GM21381 (cell line): ENCODE measurements around the gene MEGF11.
A peak's percentile ranks its signal among the peaks of the same experiment; 100 is the strongest.

Experiments used
- ATAC-seq: cut with Tn5 transposase; IDR thresholded peaks from one replicate; pipeline ENCODE4 v1.9.1; 2021; ENCODE audit warnings: mild to moderate bottlenecking, moderate library complexity; ENCODE audit not compliant: unreplicated experiment

Gene MEGF11

GRCh38 chr15:65954289-65954741, 299.2 kb downstream of the MEGF11 start:
- ATAC-seq = no peak

DNA sequence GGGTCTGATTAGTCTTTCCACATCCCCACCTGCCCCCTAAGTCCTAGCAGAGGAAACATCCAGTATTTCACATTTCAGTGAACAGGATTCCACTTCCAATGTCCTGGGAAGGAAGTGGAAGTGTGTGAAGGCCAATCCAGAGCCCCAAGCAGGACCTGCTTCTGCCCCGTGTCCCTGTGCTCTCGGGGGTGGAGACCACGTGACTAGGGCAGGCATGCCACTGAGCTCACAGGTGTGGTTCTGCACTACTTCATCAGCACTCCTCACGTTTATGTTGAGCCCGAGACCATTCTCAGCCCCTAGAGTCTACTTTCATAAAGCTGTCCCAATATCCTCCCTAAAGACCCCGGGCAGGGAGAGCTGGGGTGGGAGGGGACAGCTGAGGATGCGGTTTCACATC, 299.9 kb downstream of the MEGF11 start:
- ATAC-seq = no peak

DNA sequence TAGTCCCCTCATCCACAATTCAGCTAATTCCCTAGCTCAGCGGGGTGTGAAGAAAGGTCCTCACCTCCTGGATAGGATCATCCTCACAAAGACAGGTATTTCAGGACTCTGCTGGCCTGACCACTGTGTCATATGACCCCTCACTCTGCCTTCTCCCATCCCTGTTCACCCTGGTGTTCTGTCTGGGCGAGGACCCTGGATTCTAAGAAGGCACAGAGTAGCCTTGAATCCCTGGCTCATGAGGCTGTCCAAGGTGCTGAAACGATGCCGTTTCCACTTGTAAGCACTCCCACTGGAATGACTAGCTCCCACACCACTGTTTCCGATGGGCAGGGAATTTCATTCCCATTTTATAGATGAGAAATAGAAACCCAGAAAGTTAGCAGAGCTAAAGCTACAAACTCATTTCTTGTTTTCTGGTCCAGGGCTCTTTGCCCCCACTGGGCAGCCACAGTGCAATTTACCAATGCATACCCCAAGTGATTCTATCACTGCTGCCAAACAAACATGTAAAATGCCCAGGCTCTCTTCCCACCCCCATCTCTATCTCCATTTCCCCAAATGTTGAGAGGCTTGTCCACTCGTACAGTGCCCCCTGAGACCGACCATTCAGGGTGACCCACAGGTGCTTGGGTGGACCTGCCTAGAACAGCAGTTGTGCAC, 301.0 kb downstream of the MEGF11 start:
- ATAC-seq = no peak

DNA sequence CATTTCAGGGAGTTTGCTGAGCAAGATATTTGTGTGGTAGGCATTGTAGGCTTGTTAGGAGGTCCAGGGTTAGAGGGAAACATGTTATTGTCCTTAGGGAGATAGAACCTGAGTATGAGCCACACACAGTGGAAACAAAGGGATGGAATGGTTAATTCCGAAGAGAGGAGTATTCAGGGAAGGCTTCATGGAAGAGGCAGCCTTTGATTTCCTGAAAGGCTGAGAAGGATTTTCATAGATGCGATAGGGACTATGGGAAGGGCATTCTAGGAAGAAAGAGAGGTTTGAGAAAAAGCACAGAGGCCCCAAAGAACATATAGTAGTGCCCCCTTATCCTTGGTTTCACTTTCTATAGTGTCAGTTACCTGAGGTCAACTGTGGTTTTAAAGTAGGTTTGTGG, 302.5 kb downstream of the MEGF11 start:
- ATAC-seq = no peak

- no peak for ATAC-seq
Observed at GRCh38 chr15:65949491-65949890, 304.1 kb downstream of the MEGF11 start.

DNA sequence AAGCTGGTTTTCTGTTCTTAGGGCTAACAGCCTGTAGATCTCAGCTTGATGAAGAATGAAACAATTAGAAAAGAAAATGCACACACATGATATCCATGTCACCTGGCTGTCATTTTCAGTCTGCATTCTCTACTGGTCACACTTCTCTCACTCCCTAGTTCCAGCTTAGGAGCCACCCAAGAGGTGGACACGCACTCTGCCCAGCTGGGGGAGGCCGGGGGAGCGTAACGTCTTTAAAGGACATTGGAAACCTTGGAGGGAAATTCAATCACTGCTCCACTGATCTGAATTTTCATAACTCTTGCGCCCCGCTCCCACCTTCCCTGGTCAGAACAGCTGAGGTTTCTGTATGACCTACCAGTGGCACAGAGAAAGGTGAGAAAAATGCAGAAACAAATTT, 304.5 kb downstream of the MEGF11 start:
- ATAC-seq = no peak

DNA sequence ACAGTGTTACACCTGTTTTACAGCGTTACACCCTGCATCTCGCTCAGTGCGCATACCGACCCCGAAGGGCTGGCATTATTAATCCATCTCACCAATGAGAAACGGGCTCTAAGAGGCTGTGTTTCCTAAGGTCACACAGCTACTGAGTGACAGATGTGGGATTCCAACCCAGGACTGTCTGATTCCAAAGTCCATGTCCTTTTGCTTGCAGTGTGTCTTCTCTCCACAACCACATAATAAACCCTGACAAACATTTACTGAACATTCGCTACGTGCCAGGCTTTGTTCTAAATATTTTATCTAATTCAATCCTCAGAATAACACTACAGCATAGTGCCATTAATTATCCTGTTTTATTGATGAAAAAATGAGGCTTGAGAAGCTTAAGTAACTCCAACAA, 305.2 kb downstream of the MEGF11 start:
- ATAC-seq = no peak

- no peak for ATAC-seq
Observed at GRCh38 chr15:65947041-65947440, 306.5 kb downstream of the MEGF11 start.

GRCh38 chr15:65945616-65946015, 307.9 kb downstream of the MEGF11 start:
- no peak for ATAC-seq

- ATAC-seq = no peak
Observed at GRCh38 chr15:65944404-65944803, 309.1 kb downstream of the MEGF11 start.

DNA sequence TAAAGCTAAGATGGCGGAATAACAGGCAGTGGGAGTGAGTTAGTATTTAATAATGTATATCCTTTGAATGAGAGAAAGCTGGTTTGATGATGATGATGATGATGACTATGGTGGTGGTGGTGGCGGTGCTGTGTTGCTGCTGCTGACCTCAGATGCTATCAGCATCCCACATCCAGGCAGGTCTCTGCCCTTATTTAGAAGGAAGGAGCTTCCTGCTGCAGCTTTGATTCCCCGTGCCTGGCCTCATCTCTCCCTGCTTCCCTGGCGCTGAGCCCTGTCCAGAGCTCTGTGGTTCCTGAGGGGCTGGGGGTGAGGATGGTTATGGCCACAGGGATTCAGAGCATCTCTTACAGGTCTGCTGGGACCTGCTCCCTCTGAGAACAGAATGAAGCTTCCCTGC, 311.1 kb downstream of the MEGF11 start:
- no peak for ATAC-seq

- no peak for ATAC-seq
Observed at GRCh38 chr15:65940618-65940909, 313.0 kb downstream of the MEGF11 start.

DNA sequence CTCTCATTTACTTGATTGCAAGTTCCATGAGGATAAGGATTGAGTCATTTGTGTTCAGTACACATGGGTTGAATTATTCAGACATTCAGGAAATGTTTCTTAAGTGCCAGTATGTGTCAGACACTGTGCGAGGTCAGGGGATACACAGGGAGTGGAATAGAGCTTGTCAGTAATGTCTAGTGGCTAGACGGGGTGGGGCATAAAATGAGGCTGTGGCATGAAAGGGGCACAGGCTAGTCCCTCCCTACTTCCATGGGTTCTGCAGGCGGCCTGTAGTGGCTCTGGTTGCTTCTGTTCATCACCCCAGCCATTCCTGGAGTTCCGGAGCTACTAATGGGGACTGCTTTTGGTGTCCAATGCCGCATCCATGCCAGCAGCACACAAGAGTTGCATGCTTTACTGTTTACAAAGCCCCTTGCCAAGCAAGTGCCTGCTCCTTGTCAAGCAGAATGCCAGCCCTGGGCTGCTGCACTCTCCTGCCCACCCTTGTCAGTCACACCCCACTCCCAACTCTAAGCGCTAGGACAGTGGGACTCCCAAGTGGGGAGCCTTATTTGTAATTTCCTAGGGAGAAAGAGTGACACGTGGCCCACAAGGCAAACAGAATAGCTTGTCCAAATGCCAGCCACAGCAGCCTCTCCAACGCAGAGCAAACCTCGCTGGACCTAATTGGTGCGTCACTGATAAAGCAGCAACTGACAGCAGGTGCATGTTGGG, 313.5 kb downstream of the MEGF11 start:
- ATAC-seq = no peak

DNA sequence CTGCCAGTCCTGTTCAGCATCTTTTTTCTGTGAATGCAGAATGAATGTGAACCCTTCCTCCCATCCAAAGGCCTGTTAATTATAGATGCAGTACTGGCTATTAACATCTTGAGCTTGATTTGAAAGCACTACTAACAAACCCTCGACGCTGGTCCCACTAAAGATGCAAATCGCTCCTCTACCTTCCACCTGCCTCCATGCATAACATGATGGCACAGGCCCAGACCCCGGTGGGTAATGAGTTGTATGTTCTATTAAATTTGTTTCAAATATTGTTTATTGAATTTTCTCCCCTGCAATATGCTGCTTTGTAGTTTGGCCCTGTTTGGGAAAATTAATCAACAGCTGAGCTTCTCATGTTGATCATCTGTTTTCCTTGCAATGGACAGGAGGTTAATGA, 314.9 kb downstream of the MEGF11 start:
- ATAC-seq = no peak

- ATAC-seq = no peak
Observed at GRCh38 chr15:65937476-65937875, 316.1 kb downstream of the MEGF11 start.

DNA sequence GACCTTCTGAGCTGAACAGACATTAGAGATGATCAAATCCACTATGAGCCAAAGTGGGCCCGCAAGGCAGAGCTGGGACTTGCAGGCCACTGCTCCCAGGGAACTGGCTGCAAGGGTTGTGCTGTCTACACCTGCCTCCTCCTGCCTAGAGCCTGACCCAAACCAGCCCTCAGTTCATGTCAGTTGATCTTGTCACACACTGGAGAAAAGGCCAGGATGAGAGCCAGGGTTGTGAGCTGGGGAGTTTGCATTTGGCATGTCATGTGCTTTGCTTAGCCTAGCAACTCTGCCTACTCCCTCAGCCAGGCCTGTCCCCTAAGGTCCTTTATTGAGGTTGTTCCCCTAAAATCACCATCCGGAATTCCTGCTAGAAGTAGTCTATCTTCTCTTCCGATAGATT, 316.5 kb downstream of the MEGF11 start:
- no peak for ATAC-seq

- no peak for ATAC-seq
Observed at GRCh38 chr15:65936282-65936681, 317.3 kb downstream of the MEGF11 start.

- ATAC-seq = no peak
Observed at GRCh38 chr15:65935391-65935790, 318.2 kb downstream of the MEGF11 start.

DNA sequence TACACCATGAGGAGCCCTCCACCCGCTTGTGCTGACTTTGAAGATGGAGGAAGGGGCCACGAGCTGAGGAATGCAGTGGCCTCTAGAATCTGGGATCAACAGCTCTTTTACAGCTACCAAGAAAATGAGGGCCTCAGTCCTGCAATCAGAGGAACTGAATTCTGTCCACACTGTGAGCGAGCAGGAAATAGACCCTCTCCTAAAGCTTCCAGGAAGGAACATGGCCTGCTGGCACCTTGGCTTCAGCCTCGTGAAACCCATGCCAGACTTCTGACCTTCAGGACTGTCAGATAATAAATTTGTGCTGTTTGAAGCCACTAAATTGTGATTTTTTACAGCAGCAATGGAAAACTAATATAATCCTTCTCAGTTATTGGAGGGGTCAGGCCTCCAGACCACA, 322.3 kb downstream of the MEGF11 start:
- ATAC-seq = no peak

DNA sequence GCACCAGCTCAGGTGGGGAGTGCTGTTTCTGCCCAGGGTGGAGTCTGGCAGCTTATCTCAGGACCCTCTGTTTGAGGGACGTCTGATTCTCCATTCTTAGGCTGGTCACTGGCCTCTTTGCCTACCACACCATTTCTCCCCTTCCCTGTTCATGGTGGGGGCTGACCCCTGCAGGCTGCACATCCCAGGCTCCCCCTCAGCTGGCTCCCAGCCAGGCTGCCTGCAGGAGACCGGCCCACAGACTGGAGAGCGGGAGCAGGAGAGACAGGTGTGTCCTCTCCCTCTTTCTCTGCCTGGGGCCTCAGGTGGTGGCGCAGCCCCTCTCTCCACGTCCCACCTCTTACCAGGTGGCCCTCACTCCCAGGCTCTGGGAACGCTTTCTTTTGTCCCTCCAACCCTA, 323.4 kb downstream of the MEGF11 start:
- no peak for ATAC-seq

DNA sequence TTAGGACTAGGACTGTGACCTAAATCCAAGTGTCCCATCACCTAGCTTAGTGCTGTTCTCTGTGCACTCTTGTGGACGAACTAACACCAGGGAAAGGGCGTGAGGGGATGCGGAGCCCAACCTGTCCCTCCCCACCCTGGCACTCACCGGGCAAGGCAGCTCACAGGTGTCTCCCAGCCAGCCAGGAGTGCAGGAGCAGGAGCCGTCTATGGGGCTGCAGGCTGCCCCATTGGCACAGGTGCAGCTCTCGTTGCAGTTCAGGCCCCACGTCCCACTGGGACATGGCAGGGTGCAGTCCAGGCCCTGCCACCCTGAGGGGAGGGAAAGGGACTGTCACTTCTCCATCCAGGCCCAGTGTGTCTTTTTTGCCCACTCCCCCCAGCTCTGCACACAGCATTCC, 324.0 kb downstream of the MEGF11 start:
- ATAC-seq = no peak

DNA sequence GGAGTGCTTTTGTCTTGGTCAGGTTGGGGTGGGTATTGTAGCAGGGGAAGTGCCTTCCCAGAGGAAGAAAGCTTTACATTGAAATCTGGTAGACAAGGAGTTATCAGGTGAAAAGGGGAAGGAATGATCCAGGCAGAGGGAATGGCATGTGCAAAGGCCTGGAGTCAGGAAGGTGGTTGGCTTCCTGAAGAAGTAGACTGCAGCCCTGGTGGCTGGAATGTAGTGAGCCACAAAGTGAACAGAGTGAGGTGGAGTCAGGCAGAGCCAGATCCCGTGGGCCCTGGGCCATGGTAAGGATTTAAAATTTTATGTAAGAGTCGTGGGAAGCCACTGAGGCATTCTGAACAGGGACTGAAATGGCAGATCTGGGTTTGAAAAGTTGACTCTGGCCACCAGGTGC, 326.0 kb downstream of the MEGF11 start:
- ATAC-seq = no peak

- ATAC-seq = peak; percentile 67
Observed at GRCh38 chr15:65926899-65927298, 326.7 kb downstream of the MEGF11 start.
